Mesendoderm (in vitro differentiated cells): ENCODE data around the gene POLR1C.
"Not testable (repeated sequence)": the region's sequence is repeated elsewhere in the genome, so short reads cannot be mapped to it uniquely, and the experiment has no call there.

Experiments used
- DNase-seq: peaks from one replicate; pipeline ENCODE4 v3.0.0; 2013
- H2AK5ac ChIP-seq: 2 replicates; pipeline ENCODE4 v1.6.1; 2013; ENCODE audit warnings: low read length, inconsistent platforms
- H2BK120ac ChIP-seq: 2 replicates; pipeline ENCODE4 v1.6.1; 2013; ENCODE audit warnings: low read depth, mild to moderate bottlenecking, low read length, moderate library complexity, mixed read lengths
- H2BK15ac ChIP-seq: replicated peaks from 2 replicates; pipeline ENCODE4 v1.6.1; 2013; ENCODE audit warnings: low read depth, mild to moderate bottlenecking, moderate library complexity
- H2BK5ac ChIP-seq: 2 replicates; pipeline ENCODE4 v1.6.1; 2013; ENCODE audit warnings: low read length, inconsistent platforms
- H3K18ac ChIP-seq: 2 replicates; pipeline ENCODE4 v1.6.1; 2013; ENCODE audit warnings: mild to moderate bottlenecking, low read length, mixed read lengths
- H3K23ac ChIP-seq: one replicate; pipeline ENCODE4 v1.6.1; 2013; ENCODE audit warnings: low read length
- H3K27ac ChIP-seq: 2 replicates; pipeline ENCODE4 v1.5.1; 2013; ENCODE audit warnings: low read depth, mild to moderate bottlenecking, inconsistent platforms, low read length, moderate library complexity
- H3K27me3 ChIP-seq: 2 replicates; pipeline ENCODE4 v1.6.1; 2013; ENCODE audit warnings: low read length, control low read depth, mild to moderate bottlenecking, inconsistent platforms; ENCODE audit not compliant: insufficient read depth, poor library complexity
- H3K36me3 ChIP-seq: 2 replicates; pipeline ENCODE4 v1.6.1; 2013; ENCODE audit warnings: low read length, inconsistent platforms; ENCODE audit not compliant: control insufficient read depth, insufficient read depth
- H3K4ac ChIP-seq: one replicate; pipeline ENCODE4 v1.6.1; 2013; ENCODE audit warnings: low read depth, mild to moderate bottlenecking, low read length, moderate library complexity
- H3K4me1 ChIP-seq: 2 replicates; pipeline ENCODE4 v1.6.1; 2013; ENCODE audit warnings: low read depth, low read length, inconsistent platforms; ENCODE audit not compliant: control insufficient read depth
- H3K4me2 ChIP-seq: 2 replicates; pipeline ENCODE4 v1.6.1; 2013; ENCODE audit warnings: low read length
- H3K4me3 ChIP-seq: 2 replicates; pipeline ENCODE4 v1.5.1; 2013; ENCODE audit warnings: mild to moderate bottlenecking, low read length
- H3K56ac ChIP-seq: one replicate; pipeline ENCODE4 v1.6.1; 2013; ENCODE audit warnings: low read length
- H3K79me1 ChIP-seq: 2 replicates; pipeline ENCODE4 v1.6.1; 2013; ENCODE audit warnings: low read length, inconsistent platforms
- H3K79me2 ChIP-seq: 2 replicates; pipeline ENCODE4 v1.6.1; 2013; ENCODE audit warnings: mild to moderate bottlenecking, low read length; ENCODE audit not compliant: control insufficient read depth, insufficient read depth
- H3K9ac ChIP-seq: 2 replicates; pipeline ENCODE4 v1.6.1; 2013; ENCODE audit warnings: low read length, inconsistent platforms
- H4K5ac ChIP-seq: one replicate; pipeline ENCODE4 v1.6.1; 2013; ENCODE audit warnings: low read length
- H4K8ac ChIP-seq: one replicate; pipeline ENCODE4 v1.6.1; 2013; ENCODE audit warnings: low read depth, mild to moderate bottlenecking, control low read depth, low read length, moderate library complexity
- WGBS: extraction: QIAGEN DNeasy Blood & Tissue Kit; methylation state at CpG from one replicate; pipeline ENCODE4 v1.1.7; 2013; ENCODE audit warnings: low lambda C conversion rate, missing lambda C conversion rate; ENCODE audit not compliant: insufficient coverage; ENCODE audit errors: extremely low coverage; 5-methylcytosine and 5-hydroxymethylcytosine counted together

Gene POLR1C

DNA sequence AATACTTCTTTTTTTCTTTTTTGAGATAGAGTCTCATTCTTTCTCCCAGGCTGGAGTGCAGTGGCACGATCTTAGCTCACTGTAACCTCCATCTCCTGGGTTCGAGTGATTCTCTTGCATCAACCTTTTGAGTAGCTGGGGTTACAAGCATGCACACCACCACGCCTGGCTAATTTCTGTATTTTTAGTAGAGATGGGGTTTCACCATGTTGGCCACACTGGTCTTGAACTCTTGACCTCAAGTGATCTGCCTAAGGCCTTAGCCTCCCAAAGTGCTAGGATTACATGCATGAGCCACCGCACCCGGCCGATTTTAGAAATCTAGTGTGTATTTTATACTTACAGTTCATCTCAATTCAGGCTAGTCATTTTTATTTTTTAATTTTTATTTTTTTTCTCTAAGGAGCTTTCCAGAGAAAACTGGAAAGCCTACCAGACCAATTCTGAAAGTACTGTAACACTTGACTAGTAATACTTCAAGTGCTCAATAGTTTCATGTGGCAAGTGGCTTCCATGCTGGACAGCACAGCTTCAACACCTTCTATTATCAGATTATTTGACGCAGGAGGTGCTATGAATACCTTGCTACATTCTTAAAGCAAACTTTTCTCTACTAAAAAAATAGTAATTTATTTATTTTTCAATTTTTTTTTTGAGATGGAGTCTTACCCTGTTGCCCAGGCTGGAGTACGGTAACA is 25.0 kb downstream of the POLR1C start:
- H3K36me3 ChIP-seq, result peaks cover 12% of the 10 kb centered on the region
- H3K4me1 ChIP-seq, result no peaks in the 10 kb centered on the region
- no peak overlapping the region for H2AK5ac ChIP-seq
- H3K9ac ChIP-seq, result no peak overlapping the region
- no peak overlapping the region for H4K8ac ChIP-seq
- no peak overlapping the region for H3K18ac ChIP-seq
- no peak overlapping the region for H2BK5ac ChIP-seq
- H3K79me1 ChIP-seq, result no peaks in the 10 kb centered on the region
- no peak overlapping the region for H2BK15ac ChIP-seq
- DNase-seq, result no peak
- no peaks in the 10 kb centered on the region for H3K79me2 ChIP-seq
- no peak overlapping the region for H2BK120ac ChIP-seq
- H3K4me2 ChIP-seq, result no peak overlapping the region
- H3K4me3 ChIP-seq, result no peak overlapping the region
- H4K5ac ChIP-seq, result no peak overlapping the region
- no peaks in the 10 kb centered on the region for H3K27me3 ChIP-seq
- WGBS, result no CpG with 5 or more reads among the region's 8 CpGs
- H3K27ac ChIP-seq, result no peak overlapping the region
- H3K56ac ChIP-seq, result no peak overlapping the region
- H3K4ac ChIP-seq, result no peak overlapping the region
- H3K23ac ChIP-seq, result no peak overlapping the region

GRCh38 chr6:43544461-43544860 is 27.6 kb downstream of the POLR1C start:
- no peak overlapping the region for H4K5ac ChIP-seq
- no peak overlapping the region for H3K4ac ChIP-seq
- no peak overlapping the region for H4K8ac ChIP-seq
- no peak overlapping the region for H2BK5ac ChIP-seq
- no peak overlapping the region for H3K4me2 ChIP-seq
- no peak overlapping the region for H2AK5ac ChIP-seq
- H3K27ac ChIP-seq, result no peak overlapping the region
- H3K36me3 ChIP-seq, result peaks cover 18% of the 10 kb centered on the region
- H3K56ac ChIP-seq, result no peak overlapping the region
- H3K79me2 ChIP-seq, result no peaks in the 10 kb centered on the region
- H3K18ac ChIP-seq, result no peak overlapping the region
- no peaks in the 10 kb centered on the region for H3K27me3 ChIP-seq
- no peak for DNase-seq
- H3K4me3 ChIP-seq, result no peak overlapping the region
- no peak overlapping the region for H2BK120ac ChIP-seq
- H3K4me1 ChIP-seq, result no peaks in the 10 kb centered on the region
- no peaks in the 10 kb centered on the region for H3K79me1 ChIP-seq
- H3K23ac ChIP-seq, result no peak overlapping the region
- H2BK15ac ChIP-seq, result no peak overlapping the region
- WGBS, result no CpG with 5 or more reads among the region's 4 CpGs
- H3K9ac ChIP-seq, result no peak overlapping the region

DNA sequence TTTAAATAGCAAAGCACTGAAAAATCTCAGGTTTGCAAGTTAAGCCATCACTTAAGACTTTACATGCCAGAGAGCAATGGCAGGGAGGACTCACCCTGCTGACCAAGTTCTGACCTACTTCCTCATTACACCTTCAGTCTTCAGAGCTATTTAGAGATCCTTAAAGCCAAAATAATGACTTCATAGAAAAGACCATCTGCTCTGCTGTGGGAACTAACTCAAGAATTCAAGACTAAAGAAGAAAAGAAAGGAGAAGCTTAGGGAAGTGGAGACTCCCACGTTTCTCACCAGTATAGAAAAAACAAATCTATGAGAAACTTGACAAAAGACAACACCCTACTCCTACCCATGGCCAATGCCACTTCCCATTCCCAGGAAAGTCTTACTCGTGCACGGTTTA is 30.3 kb downstream of the POLR1C start:
- H3K4me2 ChIP-seq, result no peak overlapping the region
- no peak overlapping the region for H4K8ac ChIP-seq
- no peak overlapping the region for H3K4ac ChIP-seq
- H2BK120ac ChIP-seq, result no peak overlapping the region
- H3K27ac ChIP-seq, result no peak overlapping the region
- no peaks in the 10 kb centered on the region for H3K79me1 ChIP-seq
- H3K4me1 ChIP-seq, result no peaks in the 10 kb centered on the region
- H3K4me3 ChIP-seq, result no peak overlapping the region
- no peak overlapping the region for H2BK15ac ChIP-seq
- H2AK5ac ChIP-seq, result no peak overlapping the region
- H3K9ac ChIP-seq, result no peak overlapping the region
- no peak overlapping the region for H3K18ac ChIP-seq
- H2BK5ac ChIP-seq, result no peak overlapping the region
- no peak for DNase-seq
- no peak overlapping the region for H3K23ac ChIP-seq
- no peak overlapping the region for H4K5ac ChIP-seq
- H3K56ac ChIP-seq, result no peak overlapping the region
- no peaks in the 10 kb centered on the region for H3K79me2 ChIP-seq
- no peaks in the 10 kb centered on the region for H3K27me3 ChIP-seq
- H3K36me3 ChIP-seq, result peaks cover 21% of the 10 kb centered on the region
- no CpG with 5 or more reads among the region's 3 CpGs for WGBS

- not testable (repeated sequence) for H3K79me1 ChIP-seq, H3K27me3 ChIP-seq, H2BK15ac ChIP-seq, H2AK5ac ChIP-seq, H3K4me3 ChIP-seq, H3K23ac ChIP-seq, H3K4ac ChIP-seq, H3K27ac ChIP-seq, H3K56ac ChIP-seq, H3K79me2 ChIP-seq, H4K8ac ChIP-seq, DNase-seq, H4K5ac ChIP-seq, H3K4me1 ChIP-seq, H2BK120ac ChIP-seq, H3K9ac ChIP-seq, H3K18ac ChIP-seq, H2BK5ac ChIP-seq, H3K4me2 ChIP-seq
- peaks cover 16% of the 10 kb centered on the region for H3K36me3 ChIP-seq
- no CpG with 5 or more reads among the region's 7 CpGs for WGBS
These were observed 40.7 kb downstream of the POLR1C start for GRCh38 chr6:43557620-43558019.

- H2AK5ac ChIP-seq, result no peak overlapping the region
- H3K4ac ChIP-seq, result no peak overlapping the region
- no peak overlapping the region for H3K56ac ChIP-seq
- H3K79me2 ChIP-seq, result no peaks in the 10 kb centered on the region
- H3K36me3 ChIP-seq, result peaks cover 16% of the 10 kb centered on the region
- no peak overlapping the region for H2BK15ac ChIP-seq
- no peak overlapping the region for H2BK120ac ChIP-seq
- no peak overlapping the region for H3K4me2 ChIP-seq
- H2BK5ac ChIP-seq, result no peak overlapping the region
- no peak overlapping the region for H3K23ac ChIP-seq
- no peak overlapping the region for H3K4me3 ChIP-seq
- H4K5ac ChIP-seq, result no peak overlapping the region
- no peaks in the 10 kb centered on the region for H3K27me3 ChIP-seq
- H3K27ac ChIP-seq, result no peak overlapping the region
- H3K18ac ChIP-seq, result no peak overlapping the region
- no peaks in the 10 kb centered on the region for H3K4me1 ChIP-seq
- no peak overlapping the region for H4K8ac ChIP-seq
- no peaks in the 10 kb centered on the region for H3K79me1 ChIP-seq
- no peak for DNase-seq
- H3K9ac ChIP-seq, result no peak overlapping the region
These were observed 42.4 kb downstream of the POLR1C start for GRCh38 chr6:43559328-43559727.

DNA sequence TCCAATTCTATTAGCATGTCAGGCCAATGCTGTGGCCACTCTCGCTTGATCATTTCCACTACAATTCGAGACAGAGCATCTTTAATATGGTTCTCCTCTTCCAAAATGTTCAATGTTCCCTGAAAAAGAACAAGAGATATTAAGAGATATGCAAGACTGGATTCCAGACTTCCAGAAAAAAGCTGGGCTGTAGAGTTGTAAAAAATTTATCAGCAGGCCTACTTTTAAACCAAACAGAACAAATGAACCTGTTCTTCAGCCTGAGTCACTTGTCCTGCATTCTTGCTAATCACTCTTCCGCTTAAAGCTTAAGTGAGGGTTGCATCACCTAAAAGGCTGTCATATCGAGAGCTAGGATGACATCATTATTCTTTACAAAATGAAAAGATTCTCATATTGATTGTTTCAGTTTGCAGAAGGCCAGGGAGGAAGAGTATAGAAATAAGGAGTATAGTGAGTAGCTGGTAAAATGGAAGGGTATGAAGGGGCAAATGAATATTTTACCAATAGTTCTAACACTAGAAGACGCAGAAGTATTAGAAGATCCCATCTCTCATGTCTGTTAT is 54.1 kb downstream of the POLR1C start:
- Histone ChIP-seq H3K9ac (no peak overlapping the region), H3K18ac (no peak overlapping the region), H2AK5ac (no peak overlapping the region), H3K4me2 (no peak overlapping the region), H3K4me3 (no peak overlapping the region), H3K36me3 (peaks cover 14% of the 10 kb centered on the region), H3K27me3 (no peaks in the 10 kb centered on the region), H3K79me2 (peaks cover 19% of the 10 kb centered on the region), H3K4ac (no peak overlapping the region), H2BK15ac (no peak overlapping the region), H3K56ac (no peak overlapping the region), H3K27ac (no peak overlapping the region), H2BK5ac (no peak overlapping the region), H2BK120ac (no peak overlapping the region), H3K23ac (no peak overlapping the region), H3K4me1 (peaks cover 2% of the 10 kb centered on the region), H3K79me1 (peaks cover 6% of the 10 kb centered on the region), H4K5ac (no peak overlapping the region), H4K8ac (no peak overlapping the region)
- peak; percentile 60 for DNase-seq
- no CpG with 5 or more reads among the region's 5 CpGs for WGBS
